A204.1 (cell line): Measurements from ENCODE around the gene DMD.
"Not testable (repeated sequence)": the region's sequence is repeated elsewhere in the genome, so short reads cannot be mapped to it uniquely, and the experiment has no call there.

ENCODE experiments used
- FAIRE-seq: peaks from 2 replicates; lab custom pipeline; 2012; peaks lifted over from hg19 to GRCh38; lab: Jason Lieb, UNC

The DMD gene

GRCh38 chrX:31993637-31994036, 1217.7 kb downstream of the DMD start:
- FAIRE-seq: no peak

- no peak for FAIRE-seq
Observed at GRCh38 chrX:31988975-31989374, 1222.4 kb downstream of the DMD start.

GRCh38 chrX:31981546-31982062, 1229.7 kb downstream of the DMD start:
- no peak for FAIRE-seq

GRCh38 chrX:31969714-31970113, 1241.6 kb downstream of the DMD start:
- no peak for FAIRE-seq

- FAIRE-seq: no peak
Observed at GRCh38 chrX:31962256-31962655, 1249.1 kb downstream of the DMD start.

- no peak for FAIRE-seq
Observed at GRCh38 chrX:31934842-31935370, 1276.4 kb downstream of the DMD start.

GRCh38 chrX:31934015-31934414, 1277.3 kb downstream of the DMD start:
- FAIRE-seq: no peak

GRCh38 chrX:31932769-31933168, 1278.6 kb downstream of the DMD start:
- FAIRE-seq: no peak

GRCh38 chrX:31932320-31932719, 1279.0 kb downstream of the DMD start:
- not testable (repeated sequence) for FAIRE-seq

- no peak for FAIRE-seq
Observed at GRCh38 chrX:31931225-31931624, 1280.1 kb downstream of the DMD start.

GRCh38 chrX:31929366-31929765, 1282.0 kb downstream of the DMD start:
- no peak for FAIRE-seq

GRCh38 chrX:31921236-31921635, 1290.1 kb downstream of the DMD start:
- no peak for FAIRE-seq

GRCh38 chrX:31909850-31910572, 1301.3 kb downstream of the DMD start:
- FAIRE-seq: no peak

- FAIRE-seq: no peak
Observed at GRCh38 chrX:31894152-31894551, 1317.2 kb downstream of the DMD start.

- FAIRE-seq: no peak
Observed at GRCh38 chrX:31893525-31893924, 1317.8 kb downstream of the DMD start.

- FAIRE-seq: no peak
Observed at GRCh38 chrX:31889088-31889487, 1322.3 kb downstream of the DMD start.

GRCh38 chrX:31884535-31884934, 1326.8 kb downstream of the DMD start:
- FAIRE-seq: peak; percentile 55

- FAIRE-seq: no peak
Observed at GRCh38 chrX:31872007-31872406, 1339.3 kb downstream of the DMD start.

- FAIRE-seq: no peak
Observed at GRCh38 chrX:31870267-31870666, 1341.1 kb downstream of the DMD start.

GRCh38 chrX:31860686-31861085, 1350.7 kb downstream of the DMD start:
- FAIRE-seq: no peak

- FAIRE-seq: no peak
Observed at GRCh38 chrX:31858915-31859314, 1352.4 kb downstream of the DMD start.

- FAIRE-seq: no peak
Observed at GRCh38 chrX:31854716-31855115, 1356.6 kb downstream of the DMD start.

- no peak for FAIRE-seq
Observed at GRCh38 chrX:31851761-31852160, 1359.6 kb downstream of the DMD start.

GRCh38 chrX:31847773-31848172, 1363.6 kb downstream of the DMD start:
- FAIRE-seq: no peak
